GM10266 (cell line): Measurements from ENCODE around the gene SLC35G6.
A peak's percentile ranks its signal among the peaks of the same experiment; 100 is the strongest.
"Not testable (repeated sequence)": the region's sequence is repeated elsewhere in the genome, so short reads cannot be mapped to it uniquely, and the experiment has no call there.

ENCODE experiments used
- DNase-seq: peaks from one replicate; pipeline ENCODE4 v3.0.0; 2012; ENCODE audit errors: extremely low spot score
- CTCF ChIP-seq: IDR thresholded peaks from 2 replicates; pipeline ENCODE4 v1.5.1; 2012; ENCODE audit warnings: mild to moderate bottlenecking, low read depth; ENCODE audit not compliant: control insufficient read depth, insufficient read depth; ENCODE audit errors: missing control alignments

The SLC35G6 gene

GRCh38 chr17:7476951-7477350 lies 4.3 kb upstream of the SLC35G6 start:
- DNase-seq = no peak
- no peak for TF ChIP-seq CTCF

- no peak for DNase-seq
- no peak for TF ChIP-seq CTCF
These were observed 3.6 kb upstream of the SLC35G6 start for GRCh38 chr17:7477392-7478275.

- peak; percentile 75 for DNase-seq
- no peak for TF ChIP-seq CTCF
These were observed 2.7 kb upstream of the SLC35G6 start for GRCh38 chr17:7478276-7479212.

- TF ChIP-seq CTCF = no peak
- DNase-seq = peak; percentile 86
These were observed 1.8 kb upstream of the SLC35G6 start, which contains the start of gene ZBTB4 for GRCh38 chr17:7479213-7480088. Gene ZBTB4 (minus strand): TSS chr17:7479631. CDS start chr17:7466801, 12,830 bp downstream.

- no peak for TF ChIP-seq CTCF
- no peak for DNase-seq
These were observed 1.2 kb upstream of the SLC35G6 start for GRCh38 chr17:7480089-7480384.

GRCh38 chr17:7481842-7482741 lies 846 bp downstream of the SLC35G6 start:
- not testable (repeated sequence) for DNase-seq

GRCh38 chr17:7482742-7483088 lies 1.5 kb downstream of the SLC35G6 start:
- not testable (repeated sequence) for DNase-seq
